ENCODE measurements around the gene RAPH1.

GRCh38 chr2:203469546-203469945, 65.6 kb downstream of the RAPH1 start:
- TF ChIP-seq SMC3 (conservative IDR thresholded peaks at IDR 0.05; ENCODE audit: poor library complexity) (no peak), CTCF (IDR thresholded peaks at IDR 0.05; ENCODE audit: poor library complexity, severe bottlenecking) (no peak), MXI1 (conservative IDR thresholded peaks at IDR 0.05; ENCODE audit: poor library complexity, severe bottlenecking) (no peak), POLR2AphosphoS5 (IDR thresholded peaks at IDR 0.05) (no peak)
